ENCODE results near the gene MAST4. TPM values are rescaled to one million over a fixed set of nuclear protein-coding genes. Genes with fewer than 3 reads are reported as not detected.

Gene MAST4
- total RNA-seq, 2 donors from 2014 or later, result 11.0 to 11.5 TPM

DNA sequence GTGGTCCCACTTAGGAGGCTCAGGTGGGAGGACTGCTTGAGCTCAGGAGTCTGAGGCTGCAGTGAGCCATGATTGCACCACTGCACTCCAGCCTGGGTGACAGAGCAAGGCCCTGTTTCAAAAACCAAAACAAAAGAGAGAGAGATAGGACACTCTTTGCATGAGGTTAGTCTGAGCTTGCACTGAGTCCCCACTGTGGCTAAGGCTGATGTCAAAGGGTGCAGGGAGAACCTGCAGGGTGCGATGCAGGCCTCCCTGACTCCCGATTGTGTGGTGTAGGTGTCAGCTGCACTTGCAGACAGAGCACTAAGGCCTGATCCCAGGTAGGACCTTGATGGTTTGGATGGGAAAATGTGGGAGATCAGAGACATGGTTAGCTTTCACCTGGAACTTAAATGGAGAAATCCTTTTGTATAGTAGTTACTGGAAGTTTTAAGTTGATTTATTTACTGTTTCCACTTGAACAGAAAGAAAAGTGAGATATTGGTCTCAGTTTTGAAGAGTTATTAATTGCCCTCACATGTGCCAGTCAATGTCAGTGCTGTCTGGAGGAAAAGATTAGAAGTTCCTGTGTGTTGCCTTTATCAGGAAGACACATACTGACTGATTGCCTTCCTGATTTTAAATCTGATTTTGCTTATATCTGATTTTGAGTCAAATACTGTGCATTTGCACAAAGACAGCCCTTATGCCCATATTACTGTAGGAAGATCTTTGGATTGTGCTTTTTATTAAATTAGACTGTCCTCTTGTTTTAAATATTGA, 260.0 kb downstream of the MAST4 start:
- H3K9me3 ChIP-seq (ENCODE audit: control insufficient read depth, low read length), result no peaks in the 10 kb centered on the region
- TF ChIP-seq, protein P1, sequence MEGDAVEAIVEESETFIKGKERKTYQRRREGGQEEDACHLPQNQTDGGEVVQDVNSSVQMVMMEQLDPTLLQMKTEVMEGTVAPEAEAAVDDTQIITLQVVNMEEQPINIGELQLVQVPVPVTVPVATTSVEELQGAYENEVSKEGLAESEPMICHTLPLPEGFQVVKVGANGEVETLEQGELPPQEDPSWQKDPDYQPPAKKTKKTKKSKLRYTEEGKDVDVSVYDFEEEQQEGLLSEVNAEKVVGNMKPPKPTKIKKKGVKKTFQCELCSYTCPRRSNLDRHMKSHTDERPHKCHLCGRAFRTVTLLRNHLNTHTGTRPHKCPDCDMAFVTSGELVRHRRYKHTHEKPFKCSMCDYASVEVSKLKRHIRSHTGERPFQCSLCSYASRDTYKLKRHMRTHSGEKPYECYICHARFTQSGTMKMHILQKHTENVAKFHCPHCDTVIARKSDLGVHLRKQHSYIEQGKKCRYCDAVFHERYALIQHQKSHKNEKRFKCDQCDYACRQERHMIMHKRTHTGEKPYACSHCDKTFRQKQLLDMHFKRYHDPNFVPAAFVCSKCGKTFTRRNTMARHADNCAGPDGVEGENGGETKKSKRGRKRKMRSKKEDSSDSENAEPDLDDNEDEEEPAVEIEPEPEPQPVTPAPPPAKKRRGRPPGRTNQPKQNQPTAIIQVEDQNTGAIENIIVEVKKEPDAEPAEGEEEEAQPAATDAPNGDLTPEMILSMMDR (conservative IDR thresholded peaks at IDR 0.05), result no peak
- Mint-ChIP-seq H3K9me3 (no peaks in the 10 kb centered on the region), H3K4me3 (no peak overlapping the region), H3K27me3 (ENCODE audit: insufficient read depth) (no peaks in the 10 kb centered on the region), H3K27ac (no peak overlapping the region), H3K4me1 (peaks cover 22% of the 10 kb centered on the region), H3K36me3 (ENCODE audit: low read depth) (no peaks in the 10 kb centered on the region)
- 88 to 92% methylated on average over 1 to 2 of the region's 2 CpGs for WGBS, 2 experiments (ENCODE audit: insufficient coverage in 1 of 2, insufficient read length in 1 of 2)
- H3K36me3 ChIP-seq (ENCODE audit: control insufficient read depth, insufficient read depth, low read length), result no peaks in the 10 kb centered on the region
- H3K4me1 ChIP-seq (ENCODE audit: control insufficient read depth, insufficient read depth, low read length), result no peaks in the 10 kb centered on the region
- no peak overlapping the region for H3K9ac ChIP-seq (ENCODE audit: extremely low read depth, low read length, poor library complexity, severe bottlenecking)
- DNase-seq, result no peak
- H3K4me3 ChIP-seq (ENCODE audit: low read length), result no peak overlapping the region
- H3K27ac ChIP-seq (ENCODE audit: low read depth, low read length), result no peak overlapping the region
- no peaks in the 10 kb centered on the region for H3K27me3 ChIP-seq (ENCODE audit: control insufficient read depth, insufficient read depth, low read length, poor library complexity, severe bottlenecking)

DNA sequence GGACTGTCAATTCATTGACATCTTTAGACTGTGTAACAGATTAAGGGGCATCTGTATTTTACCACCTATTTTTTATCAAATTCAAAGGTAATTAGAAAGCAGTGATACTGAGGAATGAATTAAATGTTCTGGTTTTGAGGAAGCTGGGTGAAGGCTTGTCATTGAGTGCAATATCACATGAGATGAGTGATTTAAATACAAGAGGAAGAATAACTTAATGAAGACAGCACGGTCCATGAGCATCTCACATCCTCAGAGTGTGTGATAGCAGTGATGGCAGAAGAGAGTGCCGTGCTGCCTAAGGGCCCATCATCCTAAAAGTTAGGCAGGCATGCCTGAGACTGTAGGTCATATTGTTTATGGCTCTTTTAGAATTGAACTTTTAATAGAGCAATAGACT, 263.3 kb downstream of the MAST4 start:
- TF ChIP-seq, protein P1 (conservative IDR thresholded peaks at IDR 0.05), result no peak
- Mint-ChIP-seq H3K9me3 (no peaks in the 10 kb centered on the region), H3K27me3 (ENCODE audit: insufficient read depth) (no peaks in the 10 kb centered on the region)

DNA sequence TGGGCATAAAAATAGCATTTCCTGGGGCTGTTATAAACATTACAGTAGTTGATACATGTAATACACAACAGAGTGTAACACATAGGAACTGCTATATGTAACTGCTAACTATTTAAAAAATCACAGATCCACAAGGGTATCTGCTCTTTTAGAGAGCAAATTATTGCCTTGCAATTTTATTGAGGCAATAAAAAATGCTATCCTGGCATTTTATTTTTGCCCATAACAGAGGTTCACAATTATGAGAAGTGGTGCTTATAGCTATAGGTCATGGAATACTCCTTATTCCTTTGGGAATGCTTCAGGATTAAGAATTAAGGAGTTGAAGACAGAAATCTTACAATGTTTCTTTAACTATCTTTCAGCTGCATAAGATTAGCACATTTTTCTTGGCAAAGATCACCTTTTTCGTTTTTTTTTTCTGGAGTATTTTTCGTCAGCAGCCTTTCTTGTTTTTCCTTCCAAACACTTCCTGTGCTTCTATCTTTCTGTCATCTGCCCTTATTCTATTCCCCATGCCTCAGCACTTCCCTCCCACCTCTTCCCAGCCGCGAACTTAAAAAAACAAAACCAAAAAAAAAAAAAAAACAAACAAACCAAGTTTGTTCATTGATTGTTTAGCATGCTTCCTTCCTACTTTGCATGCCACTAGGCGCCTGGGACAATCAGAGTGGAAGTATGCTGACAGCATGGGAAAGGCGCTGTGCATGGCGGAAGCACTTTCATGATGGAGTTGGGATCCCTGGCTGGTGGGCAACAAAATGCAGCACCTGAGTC, 264.2 kb downstream of the MAST4 start:
- no peak overlapping the region for H3K4me3 ChIP-seq (ENCODE audit: low read length)
- no peak overlapping the region for H3K9ac ChIP-seq (ENCODE audit: extremely low read depth, low read length, poor library complexity, severe bottlenecking)
- no peaks in the 10 kb centered on the region for H3K36me3 ChIP-seq (ENCODE audit: control insufficient read depth, insufficient read depth, low read length)
- H3K27me3 ChIP-seq (ENCODE audit: control insufficient read depth, insufficient read depth, low read length, poor library complexity, severe bottlenecking), result no peaks in the 10 kb centered on the region
- peak; percentile 63 for DNase-seq
- Mint-ChIP-seq H3K4me1 (peaks cover 27% of the 10 kb centered on the region), H3K4me3 (no peak overlapping the region), H3K36me3 (ENCODE audit: low read depth) (no peaks in the 10 kb centered on the region), H3K27me3 (ENCODE audit: insufficient read depth) (no peaks in the 10 kb centered on the region), H3K9me3 (no peaks in the 10 kb centered on the region), H3K27ac (peak overlapping the region; percentile 77)
- 53 to 57% methylated on average over 3 to 7 of the region's 7 CpGs for WGBS, 2 experiments (ENCODE audit: insufficient coverage in 1 of 2, insufficient read length in 1 of 2)
- peaks cover 6% of the 10 kb centered on the region for H3K4me1 ChIP-seq (ENCODE audit: control insufficient read depth, insufficient read depth, low read length)
- H3K27ac ChIP-seq (ENCODE audit: low read depth, low read length), result no peak overlapping the region
- H3K9me3 ChIP-seq (ENCODE audit: control insufficient read depth, low read length), result no peaks in the 10 kb centered on the region
- TF ChIP-seq, protein P1 (conservative IDR thresholded peaks at IDR 0.05), result no peak

More for the DNA sequence above, 263.3 kb downstream of the MAST4 start:
- Mint-ChIP-seq H3K4me3 (no peak overlapping the region), H3K27ac (no peak overlapping the region), H3K4me1 (peaks cover 27% of the 10 kb centered on the region), H3K36me3 (ENCODE audit: low read depth) (no peaks in the 10 kb centered on the region)
- DNase-seq, result no peak
- WGBS, 2 experiments (ENCODE audit: insufficient coverage in 1 of 2, insufficient read length in 1 of 2), result 83 to 94% methylated on average over 2 of the region's 2 CpGs
- no peaks in the 10 kb centered on the region for H3K9me3 ChIP-seq (ENCODE audit: control insufficient read depth, low read length)
- no peak overlapping the region for H3K9ac ChIP-seq (ENCODE audit: extremely low read depth, low read length, poor library complexity, severe bottlenecking)
- H3K36me3 ChIP-seq (ENCODE audit: control insufficient read depth, insufficient read depth, low read length), result no peaks in the 10 kb centered on the region
- H3K27ac ChIP-seq (ENCODE audit: low read depth, low read length), result no peak overlapping the region
- no peak overlapping the region for H3K4me3 ChIP-seq (ENCODE audit: low read length)
- no peaks in the 10 kb centered on the region for H3K27me3 ChIP-seq (ENCODE audit: control insufficient read depth, insufficient read depth, low read length, poor library complexity, severe bottlenecking)
- H3K4me1 ChIP-seq (ENCODE audit: control insufficient read depth, insufficient read depth, low read length), result peaks cover 6% of the 10 kb centered on the region

All from endodermal cell (in vitro differentiated cells).